Hepatocyte (in vitro differentiated cells): ENCODE measurements around the gene CRHR2. TPM values are rescaled to one million over a fixed set of nuclear protein-coding genes. Genes with fewer than 3 reads are reported as not detected.

Source experiments
- DNase-seq: peaks from one replicate; pipeline ENCODE4 v3.0.0-alpha.2; 2016; ENCODE audit warnings: low spot score
- H2AFZ ChIP-seq: fragments of 200-600 bp; sonication (generic); 2 replicates; pipeline ENCODE4 v1.6.0; 2016; ENCODE audit warnings: antibody characterized with exemption, mild to moderate bottlenecking
- H3K27ac ChIP-seq: fragments of 200-600 bp; sonication (generic); 2 replicates; pipeline ENCODE4 v1.5.1; 2016; ENCODE audit warnings: mild to moderate bottlenecking
- H3K27me3 ChIP-seq: fragments of 200-600 bp; sonication (generic); 2 replicates; pipeline ENCODE4 v1.6.1; 2016
- H3K36me3 ChIP-seq: fragments of 200-600 bp; sonication (generic); replicated peaks from 2 replicates; pipeline ENCODE4 v1.5.1; 2016; ENCODE audit warnings: low read depth; ENCODE audit not compliant: insufficient read depth
- H3K4me1 ChIP-seq: fragments of 200-600 bp; sonication (generic); 2 replicates; pipeline ENCODE4 v1.5.1; 2016; ENCODE audit warnings: mild to moderate bottlenecking, moderate library complexity; ENCODE audit not compliant: insufficient read depth
- H3K4me2 ChIP-seq: fragments of 200-600 bp; sonication (generic); 2 replicates; pipeline ENCODE4 v1.6.0; 2016
- H3K4me3 ChIP-seq: fragments of 200-600 bp; sonication (generic); 2 replicates; pipeline ENCODE4 v1.5.1; 2016; ENCODE audit warnings: mild to moderate bottlenecking
- H3K79me2 ChIP-seq: fragments of 200-600 bp; sonication (generic); 2 replicates; pipeline ENCODE4 v1.6.0; 2017; ENCODE audit warnings: mild to moderate bottlenecking
- H3K9me2 ChIP-seq: fragments of 200-600 bp; sonication (generic); replicated peaks from 2 replicates; pipeline ENCODE4 v1.6.0; 2017; ENCODE audit warnings: mild to moderate bottlenecking; ENCODE audit not compliant: insufficient read depth
- H3K9me3 ChIP-seq: fragments of 200-600 bp; sonication (generic); 2 replicates; pipeline ENCODE4 v1.5.1; 2016; ENCODE audit warnings: low read depth, mild to moderate bottlenecking
- H4K20me1 ChIP-seq: fragments of 200-600 bp; sonication (generic); 2 replicates; pipeline ENCODE4 v1.6.0; 2016; ENCODE audit warnings: mild to moderate bottlenecking; ENCODE audit not compliant: insufficient read depth, poor library complexity, severe bottlenecking
- EZH2 ChIP-seq: fragments of 200-600 bp; sonication (generic); IDR thresholded peaks from 2 replicates; pipeline ENCODE4 v1.6.1; 2016; ENCODE audit warnings: antibody characterized with exemption, mild to moderate bottlenecking, borderline replicate concordance
- EZH2phosphoT487 ChIP-seq: fragments of 200-600 bp; sonication (generic); IDR thresholded peaks from one replicate; pipeline ENCODE4 v1.6.1; 2018; ENCODE audit warnings: antibody characterized with exemption, mild to moderate bottlenecking, low read depth, moderate library complexity; ENCODE audit not compliant: unreplicated experiment, severe bottlenecking
- WGBS: methylation state at CpG from one replicate; pipeline ENCODE4 v1.1.6; 2016; ENCODE audit warnings: low lambda C conversion rate; ENCODE audit errors: missing lambda C conversion rate; 5-methylcytosine and 5-hydroxymethylcytosine counted together
- polyA plus RNA-seq: library from polyadenylated mRNA; unstranded; fragments of >200 nt; fragmentation: Nextera tagmentation; extraction: Ambion mirVana; gene quantifications from 2 replicates; pipeline ENCODE4 v1.2.1, GENCODE V29; 2016
- total RNA-seq: library from RNA; depleted of rRNA; stranded (reverse); fragments of >200 nt; gene quantifications from 2 replicates; pipeline ENCODE4 v1.2.3, GENCODE V29; 2014
- TF ChIP-seq, protein P1 (sequence below): fragments of 200-600 bp; sonication (generic); IDR thresholded peaks from 2 replicates; pipeline ENCODE4 v1.5.1; 2016; ENCODE audit warnings: antibody characterized with exemption, mild to moderate bottlenecking; ENCODE audit not compliant: poor library complexity

Gene CRHR2
- total and polyA plus RNA-seq, 2 experiments from 2014 or later = 0.21 TPM; not detected in 1

DNA sequence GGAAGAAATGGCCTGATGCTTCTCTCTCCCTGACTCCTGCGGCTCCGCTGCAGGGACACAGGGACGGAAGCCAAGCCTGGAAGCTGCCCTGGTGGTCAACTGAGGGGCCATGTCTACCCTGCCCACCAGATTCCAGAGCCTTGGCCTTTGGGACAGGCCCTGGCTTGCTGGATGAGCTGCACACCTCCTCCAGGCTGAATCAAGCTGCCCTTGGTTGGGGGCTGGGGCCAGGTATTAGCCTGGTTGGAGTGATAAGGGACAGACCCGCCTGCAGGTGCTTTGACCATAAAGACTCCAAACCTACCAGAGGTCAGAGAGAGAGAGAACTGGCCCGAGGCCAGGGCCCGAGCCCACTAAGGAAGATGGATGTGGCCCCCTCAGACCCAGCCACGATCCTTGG, 30.1 kb downstream of the CRHR2 start:
- Histone ChIP-seq H4K20me1 (no peaks in the 10 kb centered on the region), H3K9me3 (no peaks in the 10 kb centered on the region), H3K4me3 (no peak overlapping the region), H3K36me3 (no peaks in the 10 kb centered on the region), H2AFZ (no peak overlapping the region), H3K27me3 (no peaks in the 10 kb centered on the region), H3K4me2 (no peak overlapping the region), H3K4me1 (no peaks in the 10 kb centered on the region), H3K27ac (no peak overlapping the region), H3K79me2 (no peaks in the 10 kb centered on the region), H3K9me2 (no peaks in the 10 kb centered on the region)
- WGBS = 79% methylated on average over 7 of the region's 7 CpGs
- TF ChIP-seq, protein P1, sequence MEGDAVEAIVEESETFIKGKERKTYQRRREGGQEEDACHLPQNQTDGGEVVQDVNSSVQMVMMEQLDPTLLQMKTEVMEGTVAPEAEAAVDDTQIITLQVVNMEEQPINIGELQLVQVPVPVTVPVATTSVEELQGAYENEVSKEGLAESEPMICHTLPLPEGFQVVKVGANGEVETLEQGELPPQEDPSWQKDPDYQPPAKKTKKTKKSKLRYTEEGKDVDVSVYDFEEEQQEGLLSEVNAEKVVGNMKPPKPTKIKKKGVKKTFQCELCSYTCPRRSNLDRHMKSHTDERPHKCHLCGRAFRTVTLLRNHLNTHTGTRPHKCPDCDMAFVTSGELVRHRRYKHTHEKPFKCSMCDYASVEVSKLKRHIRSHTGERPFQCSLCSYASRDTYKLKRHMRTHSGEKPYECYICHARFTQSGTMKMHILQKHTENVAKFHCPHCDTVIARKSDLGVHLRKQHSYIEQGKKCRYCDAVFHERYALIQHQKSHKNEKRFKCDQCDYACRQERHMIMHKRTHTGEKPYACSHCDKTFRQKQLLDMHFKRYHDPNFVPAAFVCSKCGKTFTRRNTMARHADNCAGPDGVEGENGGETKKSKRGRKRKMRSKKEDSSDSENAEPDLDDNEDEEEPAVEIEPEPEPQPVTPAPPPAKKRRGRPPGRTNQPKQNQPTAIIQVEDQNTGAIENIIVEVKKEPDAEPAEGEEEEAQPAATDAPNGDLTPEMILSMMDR = no peak
- TF ChIP-seq EZH2 (no peak), EZH2phosphoT487 (no peak)
- DNase-seq = no peak

DNA sequence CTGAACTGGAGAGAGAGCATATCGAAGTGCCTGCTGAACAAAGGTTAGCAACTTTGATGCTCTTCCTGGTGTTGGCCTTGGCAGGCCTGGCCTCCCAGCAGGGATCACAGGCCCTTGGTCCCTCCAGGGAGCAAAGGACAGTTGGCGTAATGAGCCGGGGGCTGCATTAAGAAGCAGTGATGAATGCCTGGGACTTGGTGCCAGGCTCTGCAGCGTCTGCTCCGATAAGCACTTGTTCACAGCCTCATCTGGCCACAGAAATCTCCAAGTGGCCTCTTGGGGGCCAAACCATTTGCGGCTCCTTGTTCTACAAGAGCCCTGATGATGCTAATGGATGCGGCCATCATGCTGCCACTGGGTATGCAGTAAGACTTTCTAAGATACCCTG, 31.8 kb downstream of the CRHR2 start:
- Histone ChIP-seq H3K4me3 (no peak overlapping the region), H3K36me3 (no peaks in the 10 kb centered on the region), H2AFZ (no peak overlapping the region), H4K20me1 (no peaks in the 10 kb centered on the region), H3K4me2 (no peak overlapping the region), H3K79me2 (no peaks in the 10 kb centered on the region), H3K4me1 (no peaks in the 10 kb centered on the region), H3K9me3 (no peaks in the 10 kb centered on the region), H3K9me2 (no peaks in the 10 kb centered on the region), H3K27ac (no peak overlapping the region), H3K27me3 (no peaks in the 10 kb centered on the region)
- 95% methylated on average over 7 of the region's 7 CpGs for whole genome bisulfite sequencing
- no peak for DNase-seq
- no peak for TF ChIP-seq EZH2phosphoT487
- no peak for TF ChIP-seq EZH2
- TF ChIP-seq, protein P1 = no peak

DNA sequence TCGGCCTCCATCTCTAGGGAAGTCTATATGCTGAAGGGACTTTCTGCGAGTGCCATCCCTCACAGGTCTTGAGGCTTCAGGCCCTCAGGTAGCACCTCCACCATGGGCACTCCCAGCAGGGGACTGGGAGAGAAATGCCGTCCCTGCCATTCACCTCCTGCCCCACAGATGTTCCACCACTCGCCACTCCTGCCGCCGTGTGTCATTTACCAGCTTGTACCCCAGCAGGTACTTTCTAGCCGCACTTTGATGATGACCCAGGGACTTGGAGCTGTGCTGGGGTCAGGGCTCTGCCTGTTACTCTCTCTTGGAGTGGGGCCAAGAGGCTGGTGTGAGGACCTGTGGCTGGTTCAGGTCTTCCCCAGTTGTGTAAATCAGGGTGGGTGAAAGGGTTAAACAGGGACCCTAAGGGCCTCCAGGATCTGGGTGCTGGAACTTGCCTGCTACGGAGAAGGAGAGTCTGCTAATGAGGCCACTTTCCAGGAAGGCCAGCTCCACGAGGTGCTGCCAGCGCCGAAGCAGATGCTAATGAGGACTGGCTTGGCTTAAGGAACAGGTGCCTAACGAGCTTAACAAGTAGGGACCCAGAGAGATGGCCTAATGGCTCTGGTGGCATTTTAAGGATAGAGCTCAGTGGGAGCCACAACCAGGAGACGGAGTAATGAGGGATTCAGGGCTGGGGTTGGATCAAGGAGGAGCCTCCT, 32.4 kb downstream of the CRHR2 start:
- Histone ChIP-seq H4K20me1 (no peaks in the 10 kb centered on the region), H3K4me3 (no peak overlapping the region), H3K36me3 (no peaks in the 10 kb centered on the region), H3K4me1 (no peaks in the 10 kb centered on the region), H3K27ac (no peak overlapping the region), H3K9me2 (no peaks in the 10 kb centered on the region), H3K4me2 (no peak overlapping the region), H2AFZ (no peak overlapping the region), H3K79me2 (no peaks in the 10 kb centered on the region), H3K27me3 (no peaks in the 10 kb centered on the region), H3K9me3 (no peaks in the 10 kb centered on the region)
- TF ChIP-seq EZH2 (no peak), EZH2phosphoT487 (no peak)
- TF ChIP-seq, protein P1 = no peak
- DNase-seq = no peak
- WGBS = 88% methylated on average over 13 of the region's 13 CpGs
